ENCODE results near the gene CDH4.

The CDH4 gene

DNA sequence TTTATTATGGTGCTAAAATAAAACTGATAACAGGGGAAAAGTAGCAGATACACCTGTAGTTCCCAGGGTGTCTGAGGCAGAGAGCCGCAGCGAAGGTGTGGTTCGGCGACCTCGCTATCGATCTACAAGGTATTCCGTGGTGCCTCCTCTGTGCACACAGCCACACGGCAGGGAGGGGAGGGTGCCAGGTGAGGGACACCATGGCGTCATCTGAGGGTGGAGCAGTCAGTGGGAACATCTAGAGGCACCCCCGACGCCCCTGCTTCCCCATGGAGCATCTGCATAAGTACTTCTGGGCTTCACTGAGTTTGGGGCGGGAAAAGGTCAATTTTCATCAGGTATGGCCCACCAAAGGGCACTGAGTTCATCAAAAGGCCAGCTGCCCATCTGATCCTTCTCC lies 570.3 kb downstream of the CDH4 start:
- no peak for DNase-seq (ENCODE audit: low read depth in 1 of 2, low spot score in 1 of 2)

DNA sequence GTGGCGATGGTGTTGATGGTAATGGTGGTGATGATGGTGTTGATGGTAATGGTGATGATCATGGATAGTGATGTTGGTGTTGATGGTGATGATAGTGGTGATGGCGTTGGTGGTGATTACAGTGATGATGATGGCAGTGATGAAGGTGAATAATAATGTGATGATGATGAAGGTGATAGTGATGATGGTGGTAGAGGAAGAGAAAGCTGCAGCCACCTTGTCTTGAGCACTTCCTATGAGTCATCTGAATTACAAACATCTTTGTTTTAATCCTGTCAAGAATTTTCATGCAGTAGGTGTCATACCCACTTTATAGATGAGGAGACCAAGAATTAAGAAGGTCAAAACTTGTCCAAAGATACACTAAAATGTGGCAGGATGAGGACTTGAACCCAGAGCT lies 571.2 kb downstream of the CDH4 start:
- DNase-seq (ENCODE audit: low read depth in 1 of 2, low spot score in 1 of 2) = no peak

DNA sequence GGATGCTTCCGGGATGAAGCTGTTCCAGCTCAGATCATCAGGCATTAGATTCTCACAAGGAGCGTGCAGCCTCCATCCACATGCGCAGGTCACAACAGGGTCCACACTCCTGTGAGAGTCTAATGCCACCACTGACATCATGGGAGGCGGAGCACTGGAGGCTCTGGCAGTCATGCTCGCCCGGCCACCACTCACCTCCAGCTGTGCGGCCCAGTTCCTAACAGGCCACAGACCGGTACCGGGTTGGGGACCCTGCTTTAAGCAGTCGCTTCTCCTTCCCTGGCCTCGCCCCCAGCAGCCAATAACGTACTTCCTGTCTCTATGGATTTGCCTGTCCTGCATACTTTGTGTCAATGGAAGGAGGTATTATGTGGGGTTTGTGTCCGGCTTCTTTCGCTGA lies 576.8 kb downstream of the CDH4 start:
- no peak for DNase-seq (ENCODE audit: low read depth in 1 of 2, low spot score in 1 of 2)

DNA sequence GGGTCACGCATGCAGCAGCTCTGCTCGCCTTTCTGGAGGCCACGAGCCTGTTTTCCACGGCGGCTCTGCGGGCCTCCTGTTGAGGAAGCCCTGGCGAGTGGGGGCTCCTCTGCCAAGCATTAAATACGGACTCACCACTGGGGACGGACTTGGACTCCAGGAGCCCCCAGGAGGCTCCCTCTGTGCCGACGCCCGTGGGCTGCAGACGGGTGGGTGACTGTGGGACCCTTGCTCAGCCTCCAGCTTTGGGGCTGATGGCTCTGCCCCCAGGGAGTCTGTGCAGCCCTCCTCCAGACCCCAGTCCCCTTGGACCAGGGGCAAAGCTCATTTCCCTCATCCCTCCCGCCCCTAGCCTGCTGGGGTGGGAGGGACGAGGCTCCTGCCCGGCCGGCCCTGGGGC lies 577.5 kb downstream of the CDH4 start:
- no peak for DNase-seq (ENCODE audit: low read depth in 1 of 2, low spot score in 1 of 2)

DNA sequence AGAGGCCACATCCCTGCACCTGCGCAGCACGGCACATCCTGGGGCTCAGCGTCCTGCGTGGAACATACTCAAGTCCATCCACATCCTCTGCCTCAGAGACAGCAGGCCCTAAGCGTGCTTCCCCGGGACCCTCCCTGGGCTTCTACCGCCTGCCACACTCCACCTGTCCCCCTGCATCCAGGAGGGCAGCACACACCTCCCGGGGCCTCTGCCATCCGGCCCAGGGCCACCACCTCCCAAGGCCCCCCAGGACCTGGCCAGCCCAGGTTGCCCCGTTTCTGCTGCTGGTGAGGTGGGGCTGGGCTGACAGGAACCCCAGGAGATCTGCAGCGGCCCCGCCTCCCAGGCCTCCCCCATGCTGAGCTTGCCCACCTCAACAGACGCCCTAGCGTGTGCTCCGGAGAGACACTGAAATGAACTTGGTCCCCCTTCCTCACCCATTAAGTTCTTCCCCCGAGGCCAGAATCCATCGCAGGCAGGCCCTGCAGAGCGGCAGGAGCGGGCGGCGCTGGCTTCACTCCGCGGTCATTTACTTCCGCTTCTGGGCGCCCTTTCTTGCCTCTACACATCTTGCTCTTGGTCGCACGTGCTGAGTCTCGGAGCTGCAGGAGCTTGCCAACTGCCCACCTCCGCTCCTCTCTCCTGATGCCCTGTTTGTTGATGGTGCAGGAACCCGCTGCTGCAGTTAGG lies 578.3 kb downstream of the CDH4 start:
- no peak for DNase-seq (ENCODE audit: low read depth in 1 of 2, low spot score in 1 of 2)

DNA sequence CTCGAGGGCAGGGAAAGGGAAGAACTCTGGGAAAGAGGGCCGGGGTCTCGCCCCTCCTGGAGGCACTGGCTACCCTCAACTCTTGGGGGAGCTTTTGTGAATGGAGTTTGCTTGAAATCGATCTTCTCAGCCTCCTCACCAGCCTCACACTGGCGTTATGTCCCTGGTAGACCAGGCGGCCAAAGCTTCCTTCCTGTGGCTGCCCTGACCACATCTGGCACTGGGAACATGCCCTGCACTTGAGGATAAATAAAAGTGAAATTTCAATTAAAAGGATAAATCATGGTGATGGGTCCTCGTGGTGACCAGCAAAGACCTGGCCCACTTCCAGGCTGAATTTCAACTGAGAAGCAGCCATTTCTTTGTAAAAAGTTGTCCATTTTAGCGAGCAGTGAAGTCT lies 578.9 kb downstream of the CDH4 start:
- DNase-seq (ENCODE audit: low read depth in 1 of 2, low spot score in 1 of 2) = no peak

DNA sequence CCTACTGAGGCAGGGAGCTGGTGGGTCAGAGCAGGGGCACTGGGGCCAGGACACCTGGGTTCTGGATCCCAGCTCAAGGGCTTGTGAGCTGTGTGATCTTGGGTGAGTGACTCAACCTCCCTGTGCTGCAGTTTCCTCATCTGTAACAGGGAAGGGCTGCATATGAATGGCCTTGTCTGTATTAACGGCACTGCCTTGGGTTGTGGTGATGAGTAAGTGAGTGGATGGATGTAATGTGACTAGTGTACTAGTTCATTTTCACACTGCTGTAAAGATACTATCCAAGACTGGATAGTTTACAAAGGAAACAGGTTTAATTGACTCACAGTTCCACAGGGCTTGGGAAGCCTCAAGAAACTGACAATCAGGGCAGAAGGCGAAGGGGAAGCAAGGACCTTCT lies 580.1 kb downstream of the CDH4 start:
- DNase-seq (ENCODE audit: low read depth in 1 of 2, low spot score in 1 of 2) = no peak

DNA sequence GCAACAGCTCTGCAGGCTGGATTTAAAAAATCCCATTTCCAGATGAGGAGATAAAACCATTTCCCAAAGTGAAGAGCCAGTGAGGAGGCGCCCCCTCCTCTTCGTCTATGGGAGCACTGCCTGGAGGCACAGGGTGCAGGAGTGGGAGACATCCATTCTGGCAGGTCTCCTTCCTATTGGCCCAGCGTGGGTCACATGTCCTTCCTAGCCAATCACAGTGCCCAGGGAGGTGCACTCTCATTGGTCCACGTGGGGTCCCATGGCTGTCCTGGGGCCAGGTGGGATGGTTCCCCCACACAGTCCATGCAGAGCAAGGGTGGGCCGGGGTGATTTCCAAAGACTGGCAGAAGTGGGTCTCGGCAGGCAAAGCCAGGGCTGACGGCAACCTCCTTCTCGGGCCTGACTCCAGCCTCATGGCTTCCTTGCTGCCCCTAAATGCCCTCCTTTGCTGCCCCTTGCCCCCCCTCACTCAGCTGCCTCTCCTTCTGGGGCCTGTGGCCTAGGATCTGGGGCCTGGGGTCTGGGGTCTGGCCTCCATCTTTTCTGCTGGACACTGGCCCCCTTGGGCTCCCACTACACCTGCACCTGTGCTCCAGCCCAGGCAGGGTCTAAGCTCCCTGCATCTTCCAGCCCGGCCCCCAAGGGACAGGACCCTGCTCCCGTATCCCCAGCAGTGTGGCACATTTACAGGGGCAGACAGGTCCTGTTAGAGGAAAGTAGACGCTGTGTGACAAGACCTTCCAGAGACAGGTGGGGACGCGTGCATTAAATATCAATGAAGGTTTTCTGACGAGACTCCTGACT lies 581.9 kb downstream of the CDH4 start:
- no peak for DNase-seq (ENCODE audit: low read depth in 1 of 2, low spot score in 1 of 2)

DNA sequence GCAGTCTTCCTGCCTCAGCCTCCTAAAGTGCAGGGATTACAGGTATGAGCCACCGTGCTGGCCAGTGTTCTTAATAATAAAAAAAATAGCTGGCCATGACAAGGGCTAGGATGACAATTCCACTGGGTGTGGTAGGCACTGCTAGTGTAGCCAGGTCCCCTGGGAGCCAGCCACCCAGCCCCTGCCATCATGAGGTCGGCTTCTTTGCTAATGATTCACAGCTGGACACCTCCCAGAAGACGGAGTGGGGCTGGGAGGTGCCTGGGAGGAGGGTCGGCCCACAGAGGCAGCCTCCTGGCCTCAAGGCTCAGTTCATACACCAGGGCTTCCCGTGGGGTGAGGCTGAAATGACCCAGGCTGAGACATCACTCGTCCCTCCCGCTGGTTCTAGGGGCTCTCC lies 583.2 kb downstream of the CDH4 start:
- DNase-seq (ENCODE audit: low read depth in 1 of 2, low spot score in 1 of 2) = no peak

DNA sequence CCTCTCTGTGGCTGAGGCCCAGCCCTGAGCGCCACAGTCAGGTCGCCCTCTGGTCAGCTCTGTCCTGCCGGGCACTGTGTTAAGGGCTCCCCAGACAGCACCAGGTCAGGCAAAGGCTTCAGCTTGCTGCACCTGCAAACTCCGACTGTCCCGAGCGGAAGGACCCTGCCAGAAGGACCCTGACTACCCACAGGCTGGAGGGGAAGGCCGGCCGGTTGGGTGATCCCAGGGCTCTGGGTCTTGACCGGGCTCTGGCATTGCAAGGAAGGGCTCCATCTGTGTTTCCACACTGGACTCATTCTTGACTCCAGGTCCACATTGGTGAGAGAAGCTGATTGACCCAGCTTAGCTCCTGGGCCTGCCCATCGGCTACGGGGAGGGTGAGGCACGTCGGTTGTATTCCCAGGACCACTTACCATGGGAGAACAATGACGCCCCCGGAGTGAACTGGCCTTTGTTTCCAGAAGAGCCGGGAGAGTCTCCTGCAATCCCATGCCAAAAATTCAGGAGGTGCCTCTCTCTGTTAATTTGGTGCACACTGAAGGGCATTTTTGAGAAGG lies 583.8 kb downstream of the CDH4 start:
- no peak for DNase-seq (ENCODE audit: low read depth in 1 of 2, low spot score in 1 of 2)

DNA sequence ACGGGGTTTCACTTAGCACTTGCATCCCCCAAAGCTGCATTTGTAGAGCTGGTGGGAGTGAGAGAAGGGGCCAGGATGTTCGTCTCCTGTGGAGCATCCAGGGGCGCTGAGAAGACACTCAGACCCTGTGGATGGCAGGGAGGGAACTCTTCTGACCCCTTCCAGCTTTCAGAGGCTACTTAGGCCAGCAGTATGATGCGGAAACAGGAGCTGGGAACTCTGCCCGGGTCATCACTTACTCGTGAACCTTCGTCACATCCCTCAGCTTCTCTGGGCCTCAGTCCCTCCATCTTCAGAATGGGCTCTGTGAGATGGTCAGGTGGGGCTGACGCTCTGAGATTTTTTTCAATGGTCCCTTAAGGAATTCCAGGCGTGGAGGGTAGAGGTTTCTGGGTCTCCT lies 585.1 kb downstream of the CDH4 start:
- no peak for DNase-seq (ENCODE audit: low read depth in 1 of 2, low spot score in 1 of 2)

DNA sequence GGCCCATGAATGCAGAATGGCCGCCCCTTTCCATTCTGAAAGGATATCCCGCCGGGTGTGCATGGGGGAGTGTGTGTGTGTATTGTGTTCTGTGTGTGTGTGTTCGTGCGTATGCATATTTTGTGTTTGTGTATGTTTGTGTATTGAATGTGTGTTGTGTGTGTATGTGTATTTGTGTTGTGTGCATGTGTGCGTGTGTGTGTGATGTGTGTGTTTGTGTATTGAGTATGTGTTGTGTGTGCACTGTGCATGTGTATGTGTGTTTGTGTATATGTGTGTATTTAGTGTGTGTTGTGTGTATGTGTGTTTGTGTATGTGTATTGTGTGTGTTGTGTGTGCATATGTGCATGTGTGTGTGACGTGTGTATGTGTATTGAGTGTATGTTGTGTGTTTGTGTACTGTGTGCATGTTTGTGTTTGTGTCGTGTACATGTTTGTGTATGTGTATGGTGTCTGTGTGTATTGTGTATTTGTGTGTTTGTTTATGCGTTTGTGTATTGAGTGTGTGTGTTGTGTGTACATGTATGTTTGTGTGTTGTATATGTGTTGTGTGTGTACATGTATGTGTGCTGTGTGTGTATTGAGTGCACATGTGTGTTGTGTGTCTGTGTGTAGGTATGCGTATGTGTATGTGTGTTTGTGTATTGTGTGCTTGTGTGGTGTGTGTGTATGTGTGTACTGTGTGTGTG lies 587.3 kb downstream of the CDH4 start:
- no peak for DNase-seq (ENCODE audit: low read depth in 1 of 2, low spot score in 1 of 2)

DNA sequence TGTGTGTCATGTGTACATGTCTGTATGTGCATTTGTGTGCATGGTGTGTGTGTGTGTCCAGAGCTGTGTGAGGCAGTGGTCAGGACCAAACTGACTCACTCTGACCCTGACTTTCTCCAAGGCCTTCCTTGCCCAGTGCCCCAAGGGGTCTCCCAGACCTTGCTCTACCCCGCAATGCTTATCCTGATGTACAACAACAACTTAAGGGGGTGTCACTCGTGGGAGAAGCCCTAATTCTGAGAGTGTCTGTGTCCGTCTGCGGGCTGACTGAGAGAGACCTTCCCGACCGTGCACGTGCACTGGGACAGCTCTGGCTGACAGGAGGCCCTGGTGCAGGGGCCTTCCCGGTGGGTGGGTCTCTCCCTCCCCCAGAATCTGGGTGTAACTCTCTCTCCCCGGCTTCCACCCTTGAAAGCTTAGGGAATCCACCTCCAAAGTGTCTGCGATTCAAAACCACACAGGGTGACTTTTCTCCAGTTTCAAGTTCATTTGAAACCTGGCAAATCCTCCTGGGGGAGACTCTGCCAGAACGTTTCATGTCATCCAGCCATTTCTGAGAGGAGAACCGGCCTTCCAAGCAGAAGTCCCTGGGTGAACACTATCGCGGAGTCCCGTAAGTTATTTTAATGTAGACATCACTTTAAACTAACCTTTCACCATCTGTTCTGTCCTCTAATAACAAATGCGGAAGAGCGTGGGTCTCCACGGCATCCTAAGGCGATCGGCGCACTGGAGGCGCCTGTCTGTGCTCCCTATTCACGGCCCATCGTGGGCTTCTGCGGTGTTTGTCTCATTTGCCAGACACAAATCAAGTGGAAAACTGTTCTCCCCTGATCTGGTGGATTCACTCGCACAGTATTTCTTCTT lies 588.1 kb downstream of the CDH4 start:
- DNase-seq (ENCODE audit: low read depth in 1 of 2, low spot score in 1 of 2) = no peak

DNA sequence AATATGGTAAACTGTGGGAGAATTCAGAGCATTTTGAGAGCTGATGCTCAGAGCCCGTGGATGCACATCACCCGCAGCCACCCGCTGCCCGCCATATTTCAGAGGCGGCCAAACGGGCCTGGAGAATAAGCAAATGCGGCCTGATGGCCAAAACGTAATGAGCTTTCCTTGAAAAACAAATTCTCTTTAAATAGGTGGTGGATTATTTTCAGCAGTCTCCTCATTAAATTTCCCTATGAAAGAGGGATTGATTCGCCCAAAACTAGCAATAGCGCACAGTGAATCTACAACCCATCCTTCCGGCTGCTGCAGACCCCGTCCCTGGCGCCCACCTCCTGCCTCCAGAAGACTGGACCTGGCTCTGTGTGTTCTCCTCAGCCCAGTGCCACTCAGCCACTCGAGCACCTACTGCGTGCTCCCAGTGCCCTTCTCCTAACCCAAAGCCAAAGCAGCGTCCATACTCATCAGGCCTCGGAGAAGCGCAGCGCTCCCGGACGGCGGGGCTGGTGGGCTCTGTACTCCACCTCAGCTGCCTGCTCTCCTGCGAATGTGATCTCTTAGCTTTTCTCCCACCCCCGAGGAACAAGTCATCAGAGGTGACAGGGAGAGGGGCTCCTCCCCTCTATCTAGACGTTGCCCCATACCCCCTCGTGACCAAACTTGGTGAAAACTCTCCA lies 588.9 kb downstream of the CDH4 start:
- DNase-seq (ENCODE audit: low read depth in 1 of 2, low spot score in 1 of 2) = no peak

DNA sequence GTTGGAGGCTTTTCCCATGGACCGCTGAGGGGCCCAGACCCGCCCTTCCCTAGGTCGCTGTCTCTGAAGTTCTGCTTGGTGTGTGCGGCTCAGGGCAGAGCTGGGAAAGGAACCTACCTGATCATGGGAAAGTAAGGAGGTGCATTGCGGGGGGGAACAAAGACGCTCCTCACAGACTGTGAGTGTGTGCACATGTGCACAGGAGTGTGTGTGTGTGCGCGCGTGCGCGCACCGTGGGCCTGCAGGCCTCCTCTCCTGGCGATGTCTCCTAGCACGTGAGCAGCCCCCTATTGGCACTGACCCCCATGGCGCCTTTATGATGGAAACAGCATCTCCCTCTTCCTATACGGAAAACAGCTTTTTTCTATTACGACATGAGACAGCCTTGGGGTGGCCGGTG lies 589.5 kb downstream of the CDH4 start:
- no peak for DNase-seq (ENCODE audit: low read depth in 1 of 2, low spot score in 1 of 2)

DNA sequence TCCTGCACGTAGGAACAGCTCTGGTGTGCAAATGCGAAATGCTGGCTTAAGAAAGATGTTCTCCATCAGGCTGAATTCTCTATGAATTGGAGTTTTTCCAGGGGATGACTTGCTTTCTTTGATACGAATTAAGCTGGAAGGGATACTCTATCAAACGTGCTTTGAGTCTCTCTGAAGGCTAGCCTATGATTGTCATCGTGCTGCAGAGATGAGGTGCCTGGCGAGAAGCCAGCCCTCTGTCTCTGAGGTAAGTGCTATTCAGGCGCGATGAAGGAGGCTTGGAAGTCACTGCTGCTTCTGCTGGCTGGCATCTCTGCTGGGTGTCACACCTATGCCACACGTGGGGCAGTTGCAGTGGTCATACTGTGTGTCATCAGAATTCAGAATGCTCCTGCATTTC lies 589.9 kb downstream of the CDH4 start:
- DNase-seq (ENCODE audit: low read depth in 1 of 2, low spot score in 1 of 2) = no peak

DNA sequence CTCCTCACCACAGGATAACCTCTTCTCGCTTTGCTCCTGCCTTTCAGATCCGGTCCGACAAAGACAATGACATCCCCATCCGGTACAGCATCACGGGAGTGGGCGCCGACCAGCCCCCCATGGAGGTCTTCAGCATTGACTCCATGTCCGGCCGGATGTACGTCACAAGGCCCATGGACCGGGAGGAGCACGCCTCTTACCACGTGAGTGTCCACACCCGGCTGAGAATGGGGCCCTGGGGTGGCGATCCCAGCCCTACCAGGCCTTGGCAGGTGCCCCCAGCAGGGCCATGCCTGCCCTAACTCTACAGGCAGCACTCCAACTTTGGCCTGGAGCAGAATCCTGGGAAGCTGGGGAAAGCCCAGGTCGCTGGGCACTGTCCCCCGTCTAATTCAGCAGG lies 592.6 kb downstream of the CDH4 start:
- DNase-seq (ENCODE audit: low read depth in 1 of 2, low spot score in 1 of 2) = no peak

DNA sequence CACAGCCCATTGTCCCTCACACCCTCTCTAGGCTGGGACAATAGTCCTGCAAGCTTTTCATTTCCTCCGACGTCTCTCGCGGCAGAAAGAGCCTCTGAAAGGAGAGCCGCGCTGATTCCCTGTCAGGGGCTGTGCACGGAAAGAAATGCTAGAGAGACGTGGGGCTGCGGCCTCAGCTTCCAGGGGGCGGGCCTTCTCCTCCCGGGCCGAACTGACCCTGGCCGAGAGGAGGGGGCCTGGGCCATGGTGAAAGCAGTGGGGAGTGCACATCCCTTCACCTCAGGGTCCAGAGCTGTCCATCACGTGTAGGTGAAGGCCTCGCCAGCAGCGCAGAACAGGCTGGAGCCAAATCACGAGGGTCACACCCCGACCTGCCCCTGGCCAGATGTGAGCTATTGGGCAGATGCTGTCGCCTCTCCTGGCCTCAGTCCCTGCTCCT lies 593.2 kb downstream of the CDH4 start:
- DNase-seq (ENCODE audit: low read depth in 1 of 2, low spot score in 1 of 2) = no peak

DNA sequence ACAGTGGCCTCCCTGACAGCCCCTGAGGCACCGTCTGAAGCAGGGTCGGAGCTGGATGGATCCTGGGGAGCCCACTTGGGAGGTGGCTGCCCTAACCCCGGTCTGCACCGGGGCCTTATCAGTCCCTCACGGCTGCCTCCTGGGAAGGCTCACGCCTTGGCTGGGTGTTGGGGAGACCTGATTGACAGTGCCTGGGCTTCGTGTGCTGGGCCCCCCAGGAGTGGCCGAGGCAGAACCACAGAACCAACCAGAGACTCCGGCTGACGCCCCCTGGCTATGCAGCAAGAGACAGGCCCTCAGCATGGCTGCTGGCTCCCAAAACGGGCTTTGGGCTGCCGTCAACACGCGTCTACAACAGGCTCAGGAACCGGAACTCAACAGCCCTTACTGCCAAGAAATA lies 594.0 kb downstream of the CDH4 start:
- DNase-seq (ENCODE audit: low read depth in 1 of 2, low spot score in 1 of 2) = no peak

DNA sequence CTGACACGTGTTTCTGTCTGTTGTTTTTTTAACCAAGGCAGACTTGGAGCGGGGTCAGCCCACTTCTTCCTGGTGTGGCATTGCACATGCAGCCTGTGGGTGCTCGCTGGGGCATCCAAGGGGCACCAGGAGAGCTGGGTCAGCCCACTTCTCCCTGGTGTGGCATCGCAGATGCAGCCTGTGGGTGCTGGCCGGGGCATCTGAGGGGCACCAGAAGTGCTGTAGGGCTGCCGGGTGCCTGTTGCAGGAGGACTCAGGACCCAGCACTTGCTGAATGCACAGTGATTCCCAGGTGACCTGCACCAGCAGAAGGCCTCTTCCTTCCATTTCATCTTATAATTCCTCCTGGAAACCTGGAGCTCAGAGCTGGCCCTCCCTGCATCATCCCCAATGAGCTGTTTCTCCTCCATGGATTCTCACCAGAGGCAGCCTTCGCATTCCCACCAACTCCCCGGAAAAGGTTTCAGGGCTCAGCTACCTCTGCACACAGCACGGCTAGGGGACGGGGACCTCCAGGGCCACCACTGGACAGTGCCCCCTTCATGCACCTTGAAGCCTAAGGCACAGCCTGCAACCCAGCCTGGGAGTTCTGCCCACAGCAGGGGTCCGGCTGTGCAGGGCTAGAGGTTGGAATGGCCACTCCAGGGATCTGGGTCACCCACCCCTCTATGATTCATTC lies 594.8 kb downstream of the CDH4 start:
- DNase-seq (ENCODE audit: low read depth in 1 of 2, low spot score in 1 of 2) = no peak

All from stimulated activated CD4-positive, alpha-beta T cell treated with anti-CD3 and anti-CD28 coated beads, Interleukin-15, amount 100 ng/mL, for 1 hour (primary cell).